K562 (cell line): ENCODE data around the gene RGL2. TPM values are rescaled to one million over a fixed set of nuclear protein-coding genes. Genes with fewer than 3 reads are reported as not detected.

Source experiments
- DACH1 ChIP-seq: fragments of 450-650 bp; IDR thresholded peaks from 2 replicates; pipeline ENCODE4 v1.6.1; 2018; ENCODE audit not compliant: partially characterized antibody
- FOXO4 ChIP-seq: fragments of 450-650 bp; formaldehyde crosslinking; IDR thresholded peaks from 2 replicates; pipeline ENCODE4 v1.4.0; 2020; ENCODE audit warnings: mild to moderate bottlenecking, moderate library complexity
- GMEB1 ChIP-seq: fragments of 250-450 bp; sonication (Bioruptor Pico); IDR thresholded peaks from 2 replicates; pipeline ENCODE4 v1.4.0; 2020; ENCODE audit warnings: mild to moderate bottlenecking
- IRF1 ChIP-seq: sonication (generic); formaldehyde crosslinking; IDR thresholded peaks from 2 replicates; pipeline ENCODE4 v1.8.0; 2022; ENCODE audit warnings: missing genetic modification reagents, mild to moderate bottlenecking, borderline replicate concordance
- MECOM ChIP-seq: fragments of 250-450 bp; sonication (Bioruptor Pico); IDR thresholded peaks from 2 replicates; pipeline ENCODE4 v1.8.0; 2022; ENCODE audit warnings: inconsistent platforms
- NELFE ChIP-seq: IDR thresholded peaks from 2 replicates; pipeline ENCODE4 v1.6.1; 2011; ENCODE audit warnings: mild to moderate bottlenecking; ENCODE audit not compliant: insufficient read depth, insufficient read length
- NFE2 ChIP-seq: IDR thresholded peaks from 2 replicates; pipeline ENCODE4 v1.6.1; 2014; ENCODE audit warnings: antibody characterized with exemption, low read depth
- PML ChIP-seq: IDR thresholded peaks from 2 replicates; pipeline ENCODE4 v1.6.1; 2012; ENCODE audit warnings: low read length, inconsistent platforms
- RUNX1 ChIP-seq: sonication (generic); IDR thresholded peaks from 2 replicates; pipeline ENCODE4 v1.6.1; 2016; ENCODE audit warnings: antibody characterized with exemption, low read depth
- SREBF1 ChIP-seq: fragments of 150-350 bp; IDR thresholded peaks from 2 replicates; pipeline ENCODE4 v1.6.1; 2014; ENCODE audit warnings: antibody characterized with exemption, low read depth, low read length, borderline replicate concordance
- TFAM ChIP-seq: fragments of 250-450 bp; sonication (Bioruptor Pico); conservative IDR thresholded peaks from 2 replicates; pipeline ENCODE4 v1.5.0; 2021; ENCODE audit warnings: mild to moderate bottlenecking, moderate library complexity
- ZBTB11 ChIP-seq, 3 experiments: fragments of 200-800 bp in 1 of 3; fragments of 250-450 bp in 1 of 3; fragments of 450-650 bp in 1 of 3; sonication (Bioruptor Pico) in 1 of 3; sonication (Bioruptor generic) in 1 of 3; formaldehyde crosslinking in 1 of 3; IDR thresholded peaks; 2 replicates each; pipeline versions ENCODE4 v1.6.1 to v1.8.0; 2016 to 2022; ENCODE audit warnings: mild to moderate bottlenecking in 2 of 3, missing genetic modification characterization in 2 of 3, missing compliant biosample characterization in 1 of 3, moderate library complexity in 1 of 3
- ZNF133 ChIP-seq: fragments of 250-450 bp; sonication (Bioruptor Pico); IDR thresholded peaks from 2 replicates; pipeline ENCODE4 v1.4.0; 2020; ENCODE audit warnings: mild to moderate bottlenecking
- ZNF354B ChIP-seq: fragments of 250-450 bp; sonication (Bioruptor Pico); IDR thresholded peaks from 2 replicates; pipeline ENCODE4 v1.4.0; 2020
- ZNF551 ChIP-seq: fragments of 250-450 bp; sonication (Bioruptor Pico); IDR thresholded peaks from 2 replicates; pipeline ENCODE4 v1.5.0; 2021; ENCODE audit warnings: mild to moderate bottlenecking, moderate library complexity
- ZNF561 ChIP-seq: fragments of 450-650 bp; formaldehyde crosslinking; conservative IDR thresholded peaks from 2 replicates; pipeline ENCODE4 v1.4.0; 2020; ENCODE audit warnings: mild to moderate bottlenecking, moderate library complexity
- ZNF583 ChIP-seq: fragments of 250-450 bp; sonication (Bioruptor Pico); IDR thresholded peaks from 2 replicates; pipeline ENCODE4 v1.4.0; 2020
- ZNF707 ChIP-seq: fragments of 250-450 bp; sonication (Bioruptor Pico); conservative IDR thresholded peaks from 2 replicates; pipeline ENCODE4 v1.8.0; 2022; ENCODE audit warnings: inconsistent platforms, mild to moderate bottlenecking, moderate library complexity
- polyA plus RNA-seq, 8 experiments: library from polyadenylated mRNA; depleted of rRNA in 4 of 8; stranded (reverse) in 5 of 8; unstranded in 3 of 8; fragments of >200 nt; fragmentation: Nextera tagmentation in 2 of 8; fragmentation: Illumina TruSeq in 1 of 8; extraction: Ambion mirVana in 2 of 8; extraction: Trizol in 1 of 8; gene quantifications; 2 replicates each; pipeline versions ENCODE4 v1.2.1 to v1.2.3, GENCODE V29; 2011 to 2014; ENCODE audit warnings: inconsistent platforms in 1 of 8, missing spikeins in 1 of 8
- total RNA-seq, 7 experiments: library from RNA; depleted of rRNA in 6 of 7; stranded (reverse); fragments of >200 nt in 6 of 7; fragmentation: Illumina TruSeq in 2 of 7; extraction: Trizol in 2 of 7; gene quantifications; 2 replicates each; pipeline versions ENCODE4 v1.2.1 to v1.2.3, GENCODE V29; 2011 to 2021; ENCODE audit warnings: low replicate concordance in 1 of 7
- TF ChIP-seq, protein P1 (sequence below): fragments of 250-450 bp; sonication (Bioruptor Pico); IDR thresholded peaks from 2 replicates; pipeline ENCODE4 v1.8.0; 2022; ENCODE audit warnings: moderate library complexity, mild to moderate bottlenecking, inconsistent platforms

The RGL2 gene
- total and polyA plus RNA-seq, 9 of the 15 experiments (the other 6 are each of a cell fraction or from before 2014, with no cell fraction given): 1.8 to 57.1 (median 19.5) TPM

GRCh38 chr6:33271468-33272274 lies 27.1 kb downstream of the RGL2 start, which contains the start of the genes RPS18 and VPS52 (continued):
- peak; percentile 98 to 99 (median 99) for TF ChIP-seq ZBTB11 (CRISPR knock-in tag; IDR thresholded peaks at IDR 0.05)
- peak; percentile 77; the same call in 1 of the 2 replicates for TF ChIP-seq RUNX1
- TF ChIP-seq SREBF1: no peak; the same call in 1 of the 2 replicates
- 0 out of 2 replicates have a peak, but pooled peaks have one; percentile 68 for TF ChIP-seq ZNF561 (CRISPR knock-in tag)
- TF ChIP-seq MECOM (CRISPR knock-in tag): peak; percentile 71
- 0 out of 2 replicates have a peak, but pooled peaks have one; percentile 32 for TF ChIP-seq ZNF354B (CRISPR knock-in tag)
- TF ChIP-seq ZNF551: no peak
- TF ChIP-seq FOXO4 (CRISPR knock-in tag): peak; percentile 63; the same call in 1 of the 2 replicates
- TF ChIP-seq ZNF133 (CRISPR knock-in tag): peak; percentile 55; the same call in 1 of the 2 replicates
- TF ChIP-seq NFE2: 0 out of 2 replicates have a peak, but pooled peaks have one; percentile 1
- no peak for TF ChIP-seq NELFE
- peak; percentile 81; the same call in 1 of the 2 replicates for TF ChIP-seq ZNF583 (CRISPR knock-in tag)
- 0 out of 2 replicates have a peak, but pooled peaks have one; percentile 70 for TF ChIP-seq IRF1
- TF ChIP-seq ZNF707: peak; percentile 19; the same call in 1 of the 2 replicates
- no peak for TF ChIP-seq DACH1
- TF ChIP-seq, protein P1, sequence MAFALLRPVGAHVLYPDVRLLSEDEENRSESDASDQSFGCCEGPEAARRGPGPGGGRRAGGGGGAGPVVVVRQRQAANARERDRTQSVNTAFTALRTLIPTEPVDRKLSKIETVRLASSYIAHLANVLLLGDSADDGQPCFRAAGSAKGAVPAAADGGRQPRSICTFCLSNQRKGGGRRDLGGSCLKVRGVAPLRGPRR (CRISPR knock-in tag): no peak
- peak; percentile 98 for TF ChIP-seq PML
- TF ChIP-seq TFAM: no peak
- peak; percentile 47 for TF ChIP-seq GMEB1 (CRISPR knock-in tag)
